ENCODE results near the gene PDCL3. TPM values are rescaled to one million over a fixed set of nuclear protein-coding genes. Genes with fewer than 3 reads are reported as not detected.
A peak's percentile ranks its signal among the peaks of the same experiment; 100 is the strongest.

PDCL3 gene
- total and polyA plus RNA-seq, 5 experiments from 2014 or later = 21.1 to 67.4 (median 54.8) TPM

- H3K4me1 Mint-ChIP-seq = peaks cover 0 to 3% (median 0%) of the 10 kb centered on the region in 4 donors
- POLR2A ChIA-PET = interaction anchor here (1.3 kb wide), 1 partner anchor 25 kb away, joined by 3 read pairs; the partner anchor contains the start of gene PDCL3
- H3K4me3 Mint-ChIP-seq = no peak overlapping the region
- H3K27ac Mint-ChIP-seq = peak overlapping the region in 1 of 10 donors; percentile 6
- peaks cover 0 to 8% (median 0%) of the 10 kb centered on the region in 9 donors for H3K9me3 Mint-ChIP-seq
- ATAC-seq (no peak), DNase-seq (no peak)
- peaks cover 0 to 3% (median 2%) of the 10 kb centered on the region in 5 donors for H3K27me3 Mint-ChIP-seq
- peaks cover 0 to 8% (median 2%) of the 10 kb centered on the region in 3 donors for H3K36me3 Mint-ChIP-seq
Measured at GRCh38 chr2:100537918-100538317, 24.9 kb upstream of the PDCL3 start.

GRCh38 chr2:100539221-100539620 is 23.6 kb upstream of the PDCL3 start:
- no peaks in the 10 kb centered on the region for H3K27me3 Mint-ChIP-seq

GRCh38 chr2:100541404-100541803 is 21.4 kb upstream of the PDCL3 start:
- Mint-ChIP-seq H3K9me3 (no peaks in the 10 kb centered on the region), H3K36me3 (no peaks in the 10 kb centered on the region), H3K4me1 (peaks cover 0 to 6% (median 0%) of the 10 kb centered on the region in 4 donors), H3K27me3 (peaks cover 0 to 1% (median 0%) of the 10 kb centered on the region in 5 donors), H3K27ac (peak overlapping the region in 2 of 10 donors; percentile 28 to 34), H3K4me3 (no peak overlapping the region)
- POLR2A ChIA-PET = no interaction called here
- ATAC-seq (no peak), DNase-seq (no peak)

More at GRCh38 chr2:100539221-100539620, 23.6 kb upstream of the PDCL3 start:
- DNase-seq (no peak), ATAC-seq (no peak)
- Mint-ChIP-seq H3K9me3 (no peaks in the 10 kb centered on the region), H3K36me3 (no peaks in the 10 kb centered on the region), H3K4me1 (peaks cover 0 to 5% (median 0%) of the 10 kb centered on the region in 4 donors), H3K4me3 (no peak overlapping the region), H3K27ac (no peak overlapping the region)
- POLR2A ChIA-PET = interaction anchor here (1.3 kb wide), 1 partner anchor 24 kb away, joined by 3 read pairs; the partner anchor contains the start of gene PDCL3

- DNase-seq (no peak), ATAC-seq (no peak)
- Mint-ChIP-seq H3K27me3 (peaks cover 0 to 11% (median 5%) of the 10 kb centered on the region in 5 donors), H3K9me3 (no peaks in the 10 kb centered on the region), H3K4me1 (peaks cover 0 to 6% (median 0%) of the 10 kb centered on the region in 4 donors), H3K36me3 (no peaks in the 10 kb centered on the region), H3K27ac (peak overlapping the region in 1 of 10 donors; percentile 8), H3K4me3 (no peak overlapping the region)
- POLR2A ChIA-PET = no interaction called here
Measured at GRCh38 chr2:100542418-100542817, 20.4 kb upstream of the PDCL3 start.

- peaks cover 0 to 6% (median 0%) of the 10 kb centered on the region in 4 donors for H3K4me1 Mint-ChIP-seq
- no peak overlapping the region for H3K27ac Mint-ChIP-seq
- no peaks in the 10 kb centered on the region for H3K9me3 Mint-ChIP-seq
- no peak overlapping the region for H3K4me3 Mint-ChIP-seq
- no peak for DNase-seq
- H3K36me3 Mint-ChIP-seq = peaks cover 0 to 4% (median 0%) of the 10 kb centered on the region in 3 donors
- POLR2A ChIA-PET = no interaction called here
- no peak for ATAC-seq
- peaks cover 0 to 21% (median 9%) of the 10 kb centered on the region in 5 donors for H3K27me3 Mint-ChIP-seq
Measured at GRCh38 chr2:100544911-100545596, 17.7 kb upstream of the PDCL3 start.

GRCh38 chr2:100546469-100546868 is 16.3 kb upstream of the PDCL3 start:
- Mint-ChIP-seq H3K4me3 (no peak overlapping the region), H3K27me3 (peaks cover 0 to 21% (median 9%) of the 10 kb centered on the region in 5 donors), H3K4me1 (peaks cover 0 to 6% (median 0%) of the 10 kb centered on the region in 4 donors), H3K27ac (no peak overlapping the region), H3K9me3 (no peaks in the 10 kb centered on the region), H3K36me3 (peaks cover 0 to 4% (median 0%) of the 10 kb centered on the region in 3 donors)
- POLR2A ChIA-PET = no interaction called here
- no peak for DNase-seq
- ATAC-seq = no peak

- ATAC-seq (no peak), DNase-seq (no peak)
- Mint-ChIP-seq H3K4me1 (peaks cover 0 to 6% (median 1%) of the 10 kb centered on the region in 4 donors), H3K36me3 (peaks cover 0 to 4% (median 0%) of the 10 kb centered on the region in 3 donors), H3K27ac (peak overlapping the region in 2 of 10 donors; percentile 24 to 68), H3K9me3 (no peaks in the 10 kb centered on the region), H3K4me3 (no peak overlapping the region), H3K27me3 (peaks cover 0 to 21% (median 9%) of the 10 kb centered on the region in 5 donors)
- POLR2A ChIA-PET = interaction anchor here (0.6 to 0.9 kb wide), 2 partner anchors 14 to 21 kb away, joined by 3 to 4 read pairs; partner anchors contain the start of gene PDCL3
Measured at GRCh38 chr2:100548771-100549170, 14.0 kb upstream of the PDCL3 start.

GRCh38 chr2:100551303-100551702 is 11.5 kb upstream of the PDCL3 start:
- POLR2A ChIA-PET = interaction anchor here (0.7 kb wide), 1 partner anchor 26 kb away, joined by 3 read pairs; no protein-coding TSS in a partner anchor
- peaks cover 0 to 21% (median 9%) of the 10 kb centered on the region in 5 donors for H3K27me3 Mint-ChIP-seq
- no peak overlapping the region for H3K4me3 Mint-ChIP-seq
- DNase-seq (no peak), ATAC-seq (no peak)
- peaks cover 11 to 20% (median 16%) of the 10 kb centered on the region in 4 donors for H3K4me1 Mint-ChIP-seq
- H3K9me3 Mint-ChIP-seq = no peaks in the 10 kb centered on the region
- no peak overlapping the region for H3K27ac Mint-ChIP-seq
- peaks cover 0 to 4% (median 0%) of the 10 kb centered on the region in 3 donors for H3K36me3 Mint-ChIP-seq

GRCh38 chr2:100554798-100555407 is 7.9 kb upstream of the PDCL3 start:
- no peaks in the 10 kb centered on the region for H3K9me3 Mint-ChIP-seq
- POLR2A ChIA-PET = interaction anchor here (0.8 kb wide), 1 partner anchor 89 kb away, joined by 4 read pairs; no protein-coding TSS in a partner anchor
- peaks cover 8 to 27% (median 18%) of the 10 kb centered on the region in 4 donors for H3K4me1 Mint-ChIP-seq
- no peaks in the 10 kb centered on the region for H3K36me3 Mint-ChIP-seq
- peak; percentile 80 to 92 for ATAC-seq
- peak overlapping the region; percentile 36 to 96 (median 88) for H3K27ac Mint-ChIP-seq
- peak overlapping the region; percentile 2 to 77 (median 73) for H3K4me3 Mint-ChIP-seq
- H3K27me3 Mint-ChIP-seq = no peaks in the 10 kb centered on the region
- peak in 9 of 10 donors; percentile 3 to 70 (median 20) for DNase-seq

GRCh38 chr2:100556746-100557145 is 6.0 kb upstream of the PDCL3 start:
- Mint-ChIP-seq H3K27me3 (no peaks in the 10 kb centered on the region), H3K4me1 (peaks cover 11 to 36% (median 22%) of the 10 kb centered on the region in 4 donors), H3K9me3 (no peaks in the 10 kb centered on the region), H3K4me3 (no peak overlapping the region), H3K36me3 (no peaks in the 10 kb centered on the region), H3K27ac (peak overlapping the region in 3 of 10 donors; percentile 5 to 74 (median 23))
- DNase-seq (no peak), ATAC-seq (no peak)
- POLR2A ChIA-PET = no interaction called here

GRCh38 chr2:100560216-100560830 is 2.5 kb upstream of the PDCL3 start:
- peak overlapping the region; percentile 5 to 99 (median 82) for H3K27ac Mint-ChIP-seq
- POLR2A ChIA-PET = interaction anchor here (0.7 kb wide), 1 partner anchor 18 kb away, joined by 3 read pairs; no protein-coding TSS in a partner anchor
- no peaks in the 10 kb centered on the region for H3K36me3 Mint-ChIP-seq
- H3K4me3 Mint-ChIP-seq = peak overlapping the region in 3 of 10 donors; percentile 14 to 57 (median 18)
- no peaks in the 10 kb centered on the region for H3K9me3 Mint-ChIP-seq
- ATAC-seq (no peak), DNase-seq (no peak)
- no peaks in the 10 kb centered on the region for H3K27me3 Mint-ChIP-seq
- peaks cover 12 to 37% (median 25%) of the 10 kb centered on the region in 4 donors for H3K4me1 Mint-ChIP-seq

GRCh38 chr2:100561191-100561590 is 1.6 kb upstream of the PDCL3 start:
- POLR2A ChIA-PET = interaction anchor here (2.1 to 5.8 kb wide), 2 partner anchors 19 to 144 kb away, joined by 11 to 88 read pairs; partner anchors contain the start of gene CHST10
- DNase-seq (no peak), ATAC-seq (no peak)
- Mint-ChIP-seq H3K4me3 (peak overlapping the region in 9 of 10 donors; percentile 4 to 98 (median 50)), H3K4me1 (peaks cover 12 to 39% (median 31%) of the 10 kb centered on the region in 4 donors), H3K9me3 (no peaks in the 10 kb centered on the region), H3K36me3 (peaks cover 0 to 7% (median 0%) of the 10 kb centered on the region in 3 donors), H3K27ac (peak overlapping the region; percentile 40 to 99 (median 98)), H3K27me3 (no peaks in the 10 kb centered on the region)
